GM04504 (cell line): ENCODE data around the gene C9orf43.
A peak's percentile ranks its signal among the peaks of the same experiment; 100 is the strongest.
"Not testable (repeated sequence)": the region's sequence is repeated elsewhere in the genome, so short reads cannot be mapped to it uniquely, and the experiment has no call there.

Experiments used
- DNase-seq: peaks from one replicate; pipeline ENCODE4 v3.0.0-alpha.2; 2012; ENCODE audit warnings: low read depth

C9orf43 gene

DNA sequence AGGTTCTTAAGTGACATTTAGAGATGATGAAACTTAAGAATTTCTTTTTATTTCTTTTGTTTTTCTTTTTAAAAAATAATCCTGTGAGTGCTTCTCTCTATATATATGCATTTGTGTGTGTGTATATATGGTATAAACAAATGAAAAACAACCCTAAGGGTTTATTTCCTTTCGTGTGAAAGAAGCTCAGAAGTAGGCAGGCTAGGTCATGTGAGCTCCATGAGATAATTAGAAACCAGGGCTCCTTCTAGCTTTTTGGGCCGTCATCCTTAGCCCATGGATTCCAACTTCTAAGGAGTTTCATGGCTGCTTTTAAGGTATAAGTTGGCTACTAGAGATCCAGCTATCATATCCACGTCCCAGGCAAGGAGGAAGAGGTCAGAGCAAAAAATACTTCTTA lies 11.2 kb downstream of the C9orf43 start:
- no peak for DNase-seq

DNA sequence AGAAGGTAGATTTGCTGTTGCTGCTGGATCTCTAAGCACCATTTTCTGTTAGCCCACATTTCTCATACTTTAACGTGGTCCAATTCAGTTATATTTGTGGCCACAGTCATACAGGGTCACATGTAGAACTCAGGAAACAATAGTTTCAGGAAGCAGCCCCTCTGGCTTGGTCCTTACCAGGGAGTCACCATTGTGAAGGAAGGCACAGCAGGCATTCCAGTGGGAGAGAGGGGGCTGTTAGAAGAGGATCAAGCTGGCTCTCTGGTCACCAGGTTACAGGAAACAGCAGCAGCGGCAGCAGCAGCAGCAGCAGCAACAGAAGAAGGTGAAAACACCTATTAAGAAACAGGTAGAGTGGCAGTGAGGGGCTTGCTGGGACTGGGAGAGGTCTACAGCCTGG lies 14.5 kb downstream of the C9orf43 start:
- no peak for DNase-seq

DNA sequence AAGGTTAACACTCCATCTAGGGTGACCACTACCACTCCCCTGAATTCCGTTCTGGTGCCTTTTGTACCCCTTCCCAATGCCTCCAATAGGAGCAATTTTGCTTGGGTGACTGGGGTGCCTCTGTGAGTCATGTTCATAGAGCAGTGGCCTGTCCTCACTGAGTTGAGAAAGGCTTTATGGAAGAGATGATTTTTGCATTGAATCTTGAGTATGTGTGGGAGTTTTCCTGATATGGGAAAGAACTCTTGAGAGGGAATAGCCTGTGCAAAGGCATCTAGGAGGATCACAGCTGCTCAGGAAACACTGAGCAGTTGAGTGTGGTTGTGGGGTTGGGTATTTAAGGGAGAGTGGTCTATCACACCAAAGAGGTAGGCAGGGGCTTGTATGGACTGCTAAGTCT lies 16.2 kb downstream of the C9orf43 start:
- no peak for DNase-seq

DNA sequence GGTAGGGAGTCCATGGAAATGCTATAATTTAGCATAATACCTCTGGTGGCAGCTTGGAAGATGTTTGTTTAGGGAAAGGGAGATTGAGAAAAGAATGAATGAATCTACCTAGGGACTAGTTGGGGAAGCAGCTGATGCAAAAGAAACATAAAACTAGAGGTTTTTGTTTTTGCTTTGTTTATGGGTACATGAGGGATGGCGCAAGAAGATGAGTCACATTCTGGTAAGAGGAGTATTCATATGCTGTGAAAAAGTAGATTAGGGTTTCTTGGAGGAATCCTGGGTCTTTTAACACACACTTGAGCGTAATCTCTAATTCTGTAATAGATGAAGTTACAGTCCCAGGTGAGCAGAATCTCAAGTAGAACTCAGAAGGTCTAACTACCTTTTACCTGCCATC lies 17.1 kb downstream of the C9orf43 start:
- peak; percentile 29 for DNase-seq

DNA sequence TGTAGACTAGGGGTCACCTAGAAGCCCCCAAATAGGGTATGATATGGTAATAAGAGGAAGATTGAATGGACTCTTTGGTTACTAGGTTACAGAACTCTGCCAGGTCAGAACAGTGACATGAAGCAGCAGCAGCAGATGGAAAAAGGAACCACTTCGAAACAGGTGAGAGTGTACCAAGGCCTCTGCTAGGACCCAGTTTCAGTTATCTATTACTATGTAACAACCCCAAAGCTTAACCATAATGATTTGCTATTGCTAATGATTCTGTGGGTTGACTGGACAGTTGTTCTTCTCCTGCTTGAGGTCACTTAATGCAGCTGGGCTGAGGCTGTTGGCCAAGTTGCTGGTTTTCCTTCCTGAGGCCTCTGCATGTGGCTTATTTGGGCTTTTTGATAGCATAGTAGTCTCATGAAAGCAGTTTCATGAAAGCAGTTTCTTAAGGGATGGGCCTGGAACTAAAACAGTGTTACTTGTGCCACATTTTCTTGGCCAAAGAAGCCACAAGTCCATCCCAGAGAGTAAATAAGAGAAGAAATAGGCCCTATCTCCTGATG lies 17.6 kb downstream of the C9orf43 start:
- no peak for DNase-seq

DNA sequence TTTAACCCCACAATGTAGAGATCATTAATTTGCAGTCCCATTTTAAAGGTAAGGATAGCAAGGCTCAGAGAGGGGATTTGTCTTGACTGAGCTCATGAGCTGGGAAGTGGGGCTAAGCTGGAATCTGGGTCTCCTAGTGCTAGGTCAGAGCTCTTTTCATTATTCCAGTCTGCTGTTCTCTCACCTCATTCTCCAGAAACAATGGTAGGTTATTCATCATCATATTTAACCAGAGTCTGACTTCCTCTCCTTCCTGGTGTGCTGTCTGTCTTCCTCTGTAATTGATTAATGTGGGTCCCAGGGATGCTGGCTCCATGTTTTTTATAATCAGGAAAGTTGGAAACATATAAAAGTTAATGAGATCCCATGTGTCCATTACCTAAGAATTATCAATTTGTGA lies 20.6 kb downstream of the C9orf43 start:
- DNase-seq, result no peak

DNA sequence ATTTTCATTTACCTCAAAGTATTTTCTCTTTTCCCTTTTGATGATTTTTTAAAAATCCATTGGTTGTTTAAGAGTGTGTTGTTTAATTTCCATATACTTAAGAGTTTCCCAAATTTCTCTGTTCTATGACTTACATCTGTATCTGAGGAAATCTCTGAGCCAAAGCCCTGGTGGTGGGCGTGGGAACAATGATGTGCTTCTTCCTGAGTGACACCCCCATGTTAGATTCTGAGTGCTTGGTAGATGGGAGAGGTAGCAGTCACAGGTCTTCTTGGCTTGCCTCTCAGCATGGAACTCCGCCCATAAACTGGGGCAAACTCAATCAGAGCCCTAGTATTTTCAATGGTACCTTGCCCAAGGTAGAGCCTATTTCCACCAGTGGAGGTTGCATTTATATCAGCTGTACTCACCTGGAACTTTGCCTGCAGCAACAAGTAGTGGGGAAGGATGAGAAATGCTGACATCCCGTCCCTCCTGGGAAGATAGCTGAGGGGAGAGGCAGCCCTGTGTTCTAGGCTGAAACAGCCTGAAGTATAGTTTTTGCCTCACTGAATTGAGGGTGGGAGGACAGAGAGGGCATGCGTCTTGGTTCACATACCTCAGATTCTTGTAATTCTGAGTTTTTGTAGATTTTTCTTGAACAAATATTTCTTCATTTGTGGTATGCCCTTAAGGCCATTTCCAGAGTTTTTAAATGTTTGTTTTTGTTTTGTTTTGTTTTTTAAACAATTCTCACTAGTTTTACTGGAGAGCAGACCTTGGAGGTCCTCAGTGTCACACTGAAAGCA lies 26.4 kb downstream of the C9orf43 start:
- no peak for DNase-seq

DNA sequence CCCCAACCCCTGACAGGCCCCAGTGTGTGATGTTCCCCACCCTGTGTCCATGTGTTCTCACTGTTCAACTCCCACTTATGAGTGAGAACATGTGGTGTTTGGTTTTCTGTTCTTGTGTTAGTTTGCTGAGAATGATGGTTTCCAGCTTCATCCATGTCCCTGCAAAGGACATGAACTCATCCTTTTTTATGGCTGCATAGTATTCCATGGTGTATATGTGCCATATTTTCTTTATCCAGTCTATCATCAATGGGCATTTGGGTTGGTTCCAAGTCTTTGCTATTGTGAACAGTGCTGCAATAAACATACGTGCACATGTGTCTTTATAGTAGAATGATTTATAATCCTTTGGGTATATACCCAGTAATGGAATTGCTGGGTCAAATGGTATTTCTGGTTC lies 27.2 kb downstream of the C9orf43 start:
- not testable (repeated sequence) for DNase-seq

DNA sequence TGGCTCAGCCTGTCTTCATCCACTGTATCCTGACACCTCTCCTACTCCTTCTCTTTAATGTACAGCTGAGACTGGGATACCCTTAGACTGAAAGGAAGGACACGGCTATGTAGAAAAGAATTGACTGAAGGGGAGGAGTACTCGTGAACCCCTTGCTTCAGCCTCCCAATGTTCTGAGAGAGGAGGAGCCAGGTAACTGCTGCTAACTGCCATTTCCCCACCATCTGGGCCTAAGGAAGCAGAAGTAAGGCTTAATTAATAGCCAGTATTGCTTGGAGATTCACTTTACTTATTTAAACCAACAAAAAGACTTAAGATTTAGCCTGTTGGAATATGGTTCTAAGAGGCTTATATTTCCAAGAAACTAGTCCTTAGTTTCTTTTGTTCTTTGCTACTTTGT lies 34.2 kb downstream of the C9orf43 start:
- no peak for DNase-seq

DNA sequence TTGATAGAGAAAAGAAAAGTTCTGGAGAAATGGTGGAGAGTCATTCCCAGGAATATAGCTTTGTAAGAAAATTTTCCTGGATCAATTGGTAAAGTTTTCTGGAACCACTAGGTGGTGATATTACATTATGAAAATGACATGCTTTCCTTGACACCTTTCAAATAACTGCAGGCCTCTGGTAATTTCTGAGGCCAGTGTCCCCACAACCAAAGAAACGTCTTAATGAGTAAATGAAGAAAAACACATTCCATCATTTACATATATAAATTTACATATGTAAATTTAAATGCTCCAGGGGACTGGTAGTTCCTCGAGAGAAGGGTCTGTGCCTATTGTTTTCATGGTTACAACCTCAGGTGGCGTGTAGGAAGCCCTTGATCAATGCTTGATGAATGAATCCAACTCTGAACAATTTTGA lies 35.8 kb downstream of the C9orf43 start:
- DNase-seq, result no peak

DNA sequence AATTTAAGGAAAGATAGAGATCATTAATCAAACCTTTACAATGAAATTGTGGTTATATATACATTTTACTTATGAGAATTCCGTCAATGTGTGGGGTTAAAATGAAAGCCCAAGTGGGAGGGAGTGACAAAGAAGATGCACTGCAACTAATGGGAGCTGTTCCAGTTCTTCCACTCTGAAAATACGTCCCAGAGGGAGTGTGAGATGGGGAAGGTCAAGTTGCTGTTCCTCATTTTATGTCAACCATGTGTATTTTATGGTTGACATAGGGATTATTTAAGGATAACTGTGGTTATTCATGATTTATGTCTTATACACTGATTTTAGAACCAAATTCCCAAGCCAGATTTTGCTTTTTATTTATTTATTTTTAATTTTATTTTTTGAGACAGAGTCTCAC lies 38.8 kb downstream of the C9orf43 start:
- no peak for DNase-seq

DNA sequence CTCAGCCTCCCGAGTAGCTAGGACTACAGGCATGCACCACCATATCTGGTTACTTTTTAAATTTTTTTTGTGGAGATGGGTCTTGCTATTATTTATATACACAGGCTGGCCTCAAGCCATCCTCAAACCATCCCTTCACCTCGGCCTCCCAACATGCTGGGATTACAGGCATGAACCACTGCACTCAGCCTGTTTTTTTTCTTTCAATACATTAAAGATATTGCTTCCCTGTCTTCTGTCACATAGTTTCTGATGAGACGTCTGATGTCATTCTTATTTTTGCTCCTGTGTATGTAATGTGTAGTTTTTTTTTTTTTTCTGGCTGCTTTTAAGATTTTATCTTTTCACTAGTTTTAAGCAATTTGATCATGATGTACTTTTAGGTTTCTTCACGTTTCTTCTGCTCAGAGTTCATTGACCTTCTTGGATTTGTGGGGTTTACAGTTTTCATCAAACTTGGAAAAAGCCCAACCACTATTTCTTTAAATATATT lies 41.6 kb downstream of the C9orf43 start:
- no peak for DNase-seq

DNA sequence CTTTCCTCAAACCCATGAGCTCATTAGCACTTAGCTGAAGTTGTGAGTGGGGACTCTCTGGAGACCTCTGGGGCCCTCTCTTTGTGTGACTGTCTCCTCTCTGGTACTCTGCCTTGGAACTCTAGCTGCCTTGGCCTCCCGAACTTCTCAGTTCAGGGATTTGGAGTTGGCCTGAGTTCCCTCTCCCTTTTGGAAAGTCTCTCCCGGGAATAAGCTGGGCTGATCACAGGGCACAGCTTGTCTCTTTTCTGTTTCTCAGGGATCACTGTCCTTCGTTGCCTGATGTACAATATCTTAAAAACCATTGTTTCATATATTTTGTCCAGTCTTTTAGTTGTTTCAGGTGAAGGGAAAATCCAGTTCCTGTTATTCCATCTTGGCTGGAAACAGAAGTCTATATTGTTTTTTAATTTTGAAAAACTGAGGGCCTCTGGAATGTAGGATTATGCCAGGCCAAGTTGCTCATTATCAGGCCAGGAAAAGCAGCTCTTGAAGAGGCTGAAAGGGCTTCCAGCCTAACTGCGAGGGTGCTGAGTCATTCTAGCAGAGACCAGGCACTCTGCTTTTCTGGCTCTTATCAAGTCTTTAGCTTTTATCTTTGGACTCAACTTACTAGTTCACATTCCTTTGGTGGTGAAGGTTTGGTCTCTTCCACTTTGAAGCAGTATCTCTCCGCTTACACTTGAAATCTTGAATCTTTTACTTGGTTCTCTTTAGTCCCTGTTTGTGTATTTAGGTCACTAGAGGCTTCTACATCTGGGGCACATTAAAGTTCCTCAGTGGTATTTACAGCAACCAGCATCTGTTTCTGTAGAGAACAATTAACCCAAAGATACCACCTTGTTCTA lies 44.6 kb downstream of the C9orf43 start:
- DNase-seq, result peak; percentile 56

DNA sequence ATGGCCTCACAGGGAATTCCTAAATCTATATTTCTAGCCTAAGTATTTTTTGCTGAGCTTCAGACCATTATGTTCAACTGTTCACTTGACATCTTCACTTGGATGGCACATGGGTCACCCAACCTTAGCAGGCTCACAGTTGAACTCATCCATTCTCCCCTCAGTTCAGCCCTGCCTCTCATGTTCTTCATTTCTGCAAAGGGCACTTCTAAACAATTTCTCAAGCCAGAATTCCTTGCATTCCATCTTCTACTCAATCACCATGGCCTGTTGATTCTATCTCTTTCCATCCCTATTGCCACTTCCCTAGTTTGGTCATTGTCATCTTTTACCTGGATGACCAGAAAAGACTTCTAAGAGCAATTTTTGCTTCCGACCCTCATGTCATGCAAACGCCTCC lies 45.7 kb downstream of the C9orf43 start:
- no peak for DNase-seq

DNA sequence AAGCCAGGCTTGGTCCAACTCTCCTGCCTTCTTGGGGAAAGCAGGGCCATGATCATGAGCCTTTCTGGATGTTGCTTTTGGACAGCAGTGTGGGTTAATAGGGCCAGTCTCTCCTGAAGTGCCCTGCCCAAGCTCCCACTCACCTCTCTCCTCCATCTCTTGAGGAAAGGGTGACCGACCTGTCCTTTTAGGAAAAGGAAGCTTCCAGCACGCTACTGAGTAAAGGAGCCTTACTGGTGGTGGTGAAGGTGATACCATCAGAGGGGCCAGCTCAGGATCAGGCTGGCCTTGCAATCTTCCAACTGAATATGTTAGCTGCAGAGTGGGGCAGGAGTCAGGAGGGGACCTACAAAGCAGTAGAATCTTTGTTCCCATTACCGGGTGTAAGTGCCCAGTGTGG lies 50.7 kb downstream of the C9orf43 start:
- no peak for DNase-seq

DNA sequence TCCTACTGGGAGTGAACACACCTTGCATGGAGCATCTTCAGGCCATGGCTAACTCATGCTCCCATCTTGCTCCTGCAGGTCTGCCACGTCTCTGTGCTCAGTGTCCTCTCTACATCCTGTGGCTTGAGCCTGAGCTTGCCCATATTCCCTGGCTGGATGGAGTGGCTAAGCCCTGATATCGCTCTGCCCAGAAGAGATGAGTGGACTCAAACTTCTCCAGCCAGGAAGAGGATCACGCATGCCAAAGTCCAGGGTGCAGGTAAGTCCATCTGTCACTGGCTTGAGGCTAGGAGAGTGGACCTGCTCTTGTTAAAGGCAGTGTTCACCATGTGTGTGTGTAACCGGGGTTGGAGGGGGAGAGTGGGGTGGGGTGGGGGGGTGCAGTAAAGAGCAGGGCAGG lies 51.4 kb downstream of the C9orf43 start:
- no peak for DNase-seq

DNA sequence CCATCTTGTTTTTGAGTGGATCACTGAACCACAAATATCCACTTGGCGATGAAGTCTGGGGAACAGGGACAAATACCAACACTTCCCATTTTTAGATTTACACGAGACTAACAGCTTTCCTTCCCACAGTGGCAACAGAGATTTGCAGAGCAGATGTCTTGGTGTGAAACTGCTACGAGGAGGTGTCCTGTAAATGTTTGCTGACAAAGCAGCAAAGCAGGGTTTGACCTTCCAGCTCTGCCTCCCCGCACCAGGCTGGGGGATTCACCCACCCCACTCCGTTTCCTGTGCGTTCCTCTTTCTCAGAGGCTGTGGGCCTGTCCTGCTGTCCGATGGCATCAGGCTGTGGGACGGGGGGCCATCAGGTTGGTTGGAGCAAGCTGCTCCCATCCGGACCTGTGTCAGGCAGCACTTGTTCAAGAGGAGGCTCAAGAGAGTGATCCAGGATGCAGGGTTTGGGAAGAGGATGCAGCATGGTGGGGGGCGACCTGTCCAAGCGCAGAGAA lies 52.3 kb downstream of the C9orf43 start:
- no peak for DNase-seq

DNA sequence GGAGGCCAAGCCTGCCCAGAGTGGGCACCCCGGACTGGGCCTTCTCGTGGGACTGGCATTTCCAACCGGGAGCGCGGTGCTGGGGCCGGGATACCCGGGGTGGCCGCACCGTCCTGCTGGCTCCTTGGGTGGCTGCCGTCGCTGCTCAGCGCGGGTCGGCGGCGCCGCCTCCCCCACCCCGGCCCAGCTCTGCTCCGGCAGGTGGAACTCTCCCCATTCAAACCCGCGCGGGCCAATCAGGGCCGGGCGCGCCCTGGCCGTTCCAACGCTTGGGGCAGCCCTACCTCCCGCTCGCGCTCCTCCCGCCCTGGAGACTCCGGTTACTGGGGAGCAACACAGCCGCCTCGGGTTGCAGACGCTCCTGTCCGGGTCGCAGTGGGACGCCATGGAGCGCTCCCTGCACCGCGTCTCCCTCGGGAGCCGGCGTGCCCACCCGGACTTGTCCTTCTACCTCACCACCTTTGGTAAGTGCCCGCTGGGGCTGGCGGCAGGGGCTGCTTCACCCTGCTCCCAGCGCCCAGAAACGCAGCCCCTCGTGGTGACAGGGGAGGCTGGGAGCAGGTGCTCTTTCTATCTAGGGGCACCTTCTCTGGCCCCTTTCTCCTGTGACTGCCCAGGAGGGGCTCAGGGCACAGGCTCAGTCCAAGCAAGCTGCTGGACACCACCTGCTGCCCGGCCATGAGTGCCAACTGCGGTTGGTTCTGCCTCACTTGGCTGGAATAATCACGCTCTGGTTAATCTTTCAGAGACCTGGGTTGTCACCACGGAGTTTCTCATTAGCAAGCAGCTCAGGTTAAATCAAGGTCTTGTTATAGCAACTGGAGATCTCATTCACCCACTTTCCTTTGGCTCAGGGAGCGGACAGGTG lies 53.1 kb downstream of the C9orf43 start, which contains the start of gene RGS3:
Gene RGS3 (plus strand): TSS at position 310 of the 868 bp plus-strand sequence. CDS start 76 bp downstream, at position 386.
- DNase-seq, result no peak

DNA sequence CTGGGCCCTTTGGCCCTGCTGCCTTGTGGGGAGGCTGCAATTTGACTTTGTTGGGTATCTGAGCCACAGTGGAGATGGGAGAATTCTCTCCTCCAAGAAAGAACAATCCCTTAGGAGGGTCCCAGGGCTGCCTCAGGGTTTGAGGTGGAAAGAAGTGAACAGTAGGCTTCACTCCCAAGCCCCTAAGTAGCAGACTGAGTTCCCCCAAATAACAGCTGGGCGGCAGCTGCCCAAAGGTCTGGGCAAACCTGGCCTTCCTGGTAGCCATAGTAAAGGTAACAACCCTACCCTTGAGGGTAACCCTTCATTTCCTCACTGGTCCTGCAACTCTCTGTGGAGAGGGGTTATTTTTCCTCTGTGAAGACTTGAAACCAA lies 53.7 kb downstream of the C9orf43 start:
- DNase-seq, result no peak

DNA sequence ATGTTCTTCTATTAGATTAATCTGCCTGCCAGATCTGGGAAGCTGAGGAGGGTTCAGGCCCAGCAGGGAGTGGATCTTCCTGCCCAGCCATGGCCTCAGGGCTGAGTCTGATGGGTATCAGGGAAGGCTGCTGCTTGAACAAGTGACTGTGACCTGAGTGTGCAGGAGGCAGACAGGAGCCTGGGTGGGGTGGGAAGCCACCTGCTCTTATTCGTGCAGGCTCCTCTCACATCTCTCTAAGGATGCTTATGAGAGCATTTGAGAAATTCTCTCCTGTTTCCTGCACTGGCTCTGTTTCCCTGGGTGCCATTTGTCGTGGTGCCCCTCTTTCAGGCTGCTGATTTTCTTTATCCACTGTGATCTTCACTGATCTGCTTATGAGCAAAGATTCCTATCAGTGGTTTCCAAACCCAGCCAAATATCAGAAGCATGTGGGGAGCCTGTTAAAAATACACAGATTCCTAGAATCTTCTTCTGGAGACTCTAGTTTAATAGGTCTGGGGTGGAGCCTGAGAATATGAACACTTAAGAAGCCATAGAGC lies 55.1 kb downstream of the C9orf43 start:
- DNase-seq, result no peak

DNA sequence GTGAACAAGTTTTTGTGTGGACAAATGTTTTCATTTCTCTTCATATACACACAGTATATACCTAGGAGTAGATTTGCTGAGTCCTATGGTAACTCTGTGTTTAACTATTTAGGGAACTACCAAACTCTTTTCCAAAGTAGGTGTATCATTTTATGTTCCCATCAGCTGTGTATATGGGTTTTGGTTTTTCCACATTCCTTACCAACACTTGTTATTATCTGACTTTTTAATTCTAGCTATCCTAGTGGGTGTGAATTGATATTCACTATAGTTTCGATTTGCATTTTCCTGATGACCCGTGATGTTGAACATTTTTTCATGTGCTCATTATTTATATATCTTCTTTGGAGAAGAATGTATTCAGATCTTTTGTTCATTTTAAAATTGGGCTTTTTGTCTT lies 56.6 kb downstream of the C9orf43 start:
- DNase-seq, result no peak
